SK-N-MC (cell line): ENCODE results near the gene BTG3.

Experiments
- DNase-seq: peaks from one replicate; pipeline ENCODE4 v3.0.0-alpha.2; 2011; ENCODE audit warnings: low read depth, low spot score
- H3K27ac ChIP-seq: fragments of 200-600 bp; sonication (generic); 2 replicates; pipeline ENCODE4 v1.5.1; 2016; ENCODE audit warnings: mixed run types
- H3K36me3 ChIP-seq: fragments of 200-600 bp; sonication (generic); 2 replicates; pipeline ENCODE4 v1.6.1; 2017; ENCODE audit warnings: antibody characterized with exemption, low read length, mixed read lengths; ENCODE audit not compliant: insufficient read depth
- H3K4me3 ChIP-seq: fragments of 200-600 bp; sonication (generic); 2 replicates; pipeline ENCODE4 v1.5.1; 2016
- H3K9ac ChIP-seq: fragments of 200-600 bp; sonication (generic); 2 replicates; pipeline ENCODE4 v1.8.0; 2017; ENCODE audit warnings: mixed run types, mixed read lengths; ENCODE audit not compliant: insufficient read length
- H3K9me3 ChIP-seq: fragments of 200-600 bp; sonication (generic); 2 replicates; pipeline ENCODE4 v1.6.1; 2017; ENCODE audit warnings: low read depth, mild to moderate bottlenecking, antibody characterized with exemption, low read length, moderate library complexity, mixed read lengths
- EZH2 ChIP-seq: fragments of 200-600 bp; sonication (generic); IDR thresholded peaks from one replicate; pipeline ENCODE4 v1.6.1; 2017; ENCODE audit warnings: antibody characterized with exemption
- FOXP2 ChIP-seq: optimal IDR thresholded peaks from 2 replicates; pipeline ENCODE3; 2011; ENCODE audit warnings: mild to moderate bottlenecking, moderate library complexity; ENCODE audit not compliant: insufficient read depth; ENCODE audit errors: extremely low read length, control extremely low read depth
- POLR2AphosphoS5 ChIP-seq: IDR thresholded peaks from 2 replicates; pipeline ENCODE4 v1.6.1; 2012; ENCODE audit warnings: mild to moderate bottlenecking, low read depth, low read length, borderline replicate concordance

Gene BTG3

DNA sequence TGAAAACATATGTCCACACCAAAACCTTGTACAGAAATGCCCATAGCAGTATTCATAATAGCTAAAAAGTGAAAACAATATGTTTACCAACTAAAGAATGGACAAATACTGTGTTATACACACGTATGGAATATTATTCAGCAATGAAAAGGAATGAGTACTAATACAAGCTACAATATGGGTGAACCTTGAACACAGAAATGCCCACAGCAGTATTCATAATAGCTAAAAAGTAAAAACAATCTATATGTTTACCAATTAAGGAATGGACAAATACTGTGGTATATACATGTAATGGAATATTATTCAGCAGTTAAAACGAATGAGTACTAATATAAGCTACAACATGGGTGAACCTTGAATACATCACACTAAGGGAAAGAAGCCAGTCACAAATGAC, 3.0 kb downstream of the BTG3 start:
- no peak overlapping the region for H3K27ac ChIP-seq
- TF ChIP-seq EZH2: no peak
- peaks cover 61% of the 10 kb centered on the region for H3K36me3 ChIP-seq
- no peaks in the 10 kb centered on the region for H3K9me3 ChIP-seq
- DNase-seq: no peak
- no peak overlapping the region for H3K4me3 ChIP-seq
- H3K9ac ChIP-seq: no peak overlapping the region

DNA sequence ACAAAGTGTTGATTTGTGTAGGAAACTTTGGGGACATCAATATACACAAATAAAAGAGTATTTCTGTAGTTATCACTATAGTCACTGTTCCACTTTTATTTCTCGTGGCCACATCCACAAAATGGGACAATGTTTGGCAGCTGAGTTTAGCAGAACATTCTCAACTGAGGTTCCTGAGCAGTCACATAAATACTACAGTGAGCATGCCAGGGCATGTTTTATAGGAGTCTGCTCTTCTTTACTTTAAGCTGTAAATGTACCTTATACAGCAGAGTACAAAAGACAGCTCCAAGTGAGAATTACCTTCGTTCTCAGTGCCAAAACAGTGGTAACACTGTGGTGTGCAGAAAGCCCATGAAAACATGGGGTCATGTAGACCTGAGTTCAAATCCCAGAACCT, 5.0 kb downstream of the BTG3 start:
- H3K4me3 ChIP-seq: no peak overlapping the region
- H3K9ac ChIP-seq: no peak overlapping the region
- peaks cover 81% of the 10 kb centered on the region for H3K36me3 ChIP-seq
- H3K9me3 ChIP-seq: no peaks in the 10 kb centered on the region
- TF ChIP-seq EZH2 (no peak), FOXP2 (no peak), POLR2AphosphoS5 (no peak)
- no peak overlapping the region for H3K27ac ChIP-seq
- no peak for DNase-seq

DNA sequence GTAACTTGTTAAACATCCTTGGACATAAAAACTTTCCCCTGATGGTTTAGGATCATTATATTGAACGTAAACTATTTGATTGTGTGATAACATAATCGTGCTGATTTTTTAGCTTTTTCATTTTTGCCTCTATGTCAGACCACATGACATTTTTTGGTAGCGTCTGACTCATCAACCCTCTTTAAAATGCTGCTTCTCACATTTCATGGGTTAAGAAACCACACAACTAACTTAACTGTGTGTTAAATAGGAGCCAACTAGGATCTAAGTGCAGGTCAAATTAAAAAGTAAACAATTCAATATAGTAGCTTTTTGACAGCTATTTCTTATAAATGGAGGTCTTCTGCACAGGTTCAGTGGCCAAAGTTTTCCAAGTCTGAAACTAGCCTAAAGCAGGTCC, 9.8 kb downstream of the BTG3 start:
- DNase-seq: no peak
- Histone ChIP-seq H3K36me3 (peaks cover 94% of the 10 kb centered on the region), H3K9ac (no peak overlapping the region), H3K9me3 (no peaks in the 10 kb centered on the region), H3K27ac (no peak overlapping the region), H3K4me3 (no peak overlapping the region)
- no peak for TF ChIP-seq FOXP2
- no peak for TF ChIP-seq EZH2

DNA sequence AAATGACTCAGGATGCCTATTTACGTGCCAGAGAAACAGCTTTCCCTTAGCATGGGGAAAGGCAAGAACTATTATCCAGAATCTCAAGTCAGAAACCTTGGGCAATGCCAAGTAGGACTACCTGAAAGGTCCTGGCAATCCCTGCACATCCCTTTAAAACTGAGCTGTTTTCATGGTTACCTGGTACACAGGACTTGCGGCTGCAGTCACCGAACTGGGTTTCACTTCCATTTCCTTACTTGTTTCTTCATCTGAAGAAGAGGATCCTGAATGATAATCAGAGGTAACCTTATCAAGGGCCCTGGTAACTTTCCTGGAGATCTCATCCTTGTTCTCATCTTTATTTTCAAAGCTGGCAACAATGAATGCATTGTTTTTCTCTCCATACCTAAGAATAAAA, 14.3 kb downstream of the BTG3 start:
- no peaks in the 10 kb centered on the region for H3K9me3 ChIP-seq
- no peak overlapping the region for H3K27ac ChIP-seq
- no peak overlapping the region for H3K9ac ChIP-seq
- H3K36me3 ChIP-seq: peaks cover 97% of the 10 kb centered on the region
- TF ChIP-seq EZH2: no peak
- TF ChIP-seq POLR2AphosphoS5: no peak
- no peak for TF ChIP-seq FOXP2
- H3K4me3 ChIP-seq: no peak overlapping the region
- DNase-seq: no peak

DNA sequence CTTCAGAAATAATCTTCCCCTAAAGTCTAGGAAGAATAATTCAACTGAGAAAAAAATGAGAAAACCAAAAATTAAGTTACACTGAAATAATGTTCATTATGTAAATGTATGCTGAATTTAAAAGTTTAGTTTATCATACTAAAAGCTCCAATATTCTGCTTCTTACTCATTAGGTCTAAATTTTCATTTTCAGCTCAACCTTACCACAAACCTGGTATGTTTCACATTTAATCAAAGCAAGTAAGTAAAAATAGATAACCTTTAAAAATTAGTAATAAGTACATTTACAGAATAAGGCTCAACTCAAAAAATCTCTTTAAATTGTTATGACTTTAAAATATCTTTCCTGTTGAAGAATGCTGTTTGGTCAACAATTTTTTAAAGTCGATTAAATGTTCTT, 15.0 kb downstream of the BTG3 start:
- no peak for DNase-seq
- no peak overlapping the region for H3K9ac ChIP-seq
- H3K9me3 ChIP-seq: no peaks in the 10 kb centered on the region
- TF ChIP-seq EZH2 (no peak), POLR2AphosphoS5 (no peak), FOXP2 (no peak)
- H3K4me3 ChIP-seq: no peak overlapping the region
- H3K36me3 ChIP-seq: peaks cover 97% of the 10 kb centered on the region
- H3K27ac ChIP-seq: no peak overlapping the region

DNA sequence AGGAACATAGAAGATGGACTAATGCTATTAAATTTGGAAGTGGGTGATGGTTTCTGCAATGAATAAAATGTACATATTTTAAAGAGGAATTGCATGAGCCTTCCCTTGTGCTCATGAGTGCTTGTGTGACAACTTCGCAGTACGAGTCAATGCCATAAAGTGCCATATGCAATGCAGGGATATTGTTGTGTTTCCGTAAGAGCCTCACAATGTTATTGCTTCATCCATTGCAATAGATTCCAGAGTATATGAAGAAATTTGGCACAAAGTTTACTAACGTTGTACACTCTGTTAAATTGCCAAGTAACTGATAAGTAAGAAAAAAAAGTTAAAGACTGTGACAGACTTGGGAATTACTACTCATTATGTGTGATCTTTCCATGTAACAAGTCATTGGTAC, 22.3 kb downstream of the BTG3 start:
- no peak for DNase-seq
- TF ChIP-seq POLR2AphosphoS5: no peak
- TF ChIP-seq EZH2: no peak
- no peak for TF ChIP-seq FOXP2
- H3K9ac ChIP-seq: no peak overlapping the region
- peaks cover 56% of the 10 kb centered on the region for H3K36me3 ChIP-seq
- no peak overlapping the region for H3K4me3 ChIP-seq
- H3K9me3 ChIP-seq: no peaks in the 10 kb centered on the region
- H3K27ac ChIP-seq: peak overlapping the region; percentile 59

DNA sequence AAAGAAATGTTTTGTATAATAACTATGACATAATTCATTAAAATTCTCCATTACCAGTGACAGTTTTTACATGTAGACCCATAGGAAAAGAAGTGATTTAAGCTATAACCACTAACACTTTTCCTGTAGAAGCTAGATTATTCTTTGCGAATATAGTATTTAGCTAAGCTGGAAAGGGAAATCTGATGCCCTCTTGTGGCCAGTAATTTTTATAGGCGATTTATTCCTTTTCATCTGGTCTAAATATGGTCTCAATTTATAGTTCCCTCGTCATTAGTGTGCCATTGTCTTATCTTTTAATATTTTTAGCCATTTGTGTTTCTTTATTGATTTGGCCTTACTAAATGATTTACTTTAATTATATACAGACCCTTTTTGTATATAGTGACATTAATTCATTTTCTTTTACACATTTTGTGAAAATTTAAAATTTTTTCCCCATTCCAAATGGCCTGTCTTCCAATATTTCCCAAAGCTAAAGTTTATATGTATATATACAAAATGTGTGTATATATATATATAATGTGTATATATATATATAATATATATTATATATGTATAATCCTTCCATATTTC, 26.7 kb downstream of the BTG3 start:
- TF ChIP-seq POLR2AphosphoS5 (no peak), FOXP2 (no peak), EZH2 (no peak)
- Histone ChIP-seq H3K9me3 (no peaks in the 10 kb centered on the region), H3K27ac (no peak overlapping the region), H3K4me3 (no peak overlapping the region), H3K9ac (no peak overlapping the region), H3K36me3 (peaks cover 13% of the 10 kb centered on the region)
- peak; percentile 62 for DNase-seq

DNA sequence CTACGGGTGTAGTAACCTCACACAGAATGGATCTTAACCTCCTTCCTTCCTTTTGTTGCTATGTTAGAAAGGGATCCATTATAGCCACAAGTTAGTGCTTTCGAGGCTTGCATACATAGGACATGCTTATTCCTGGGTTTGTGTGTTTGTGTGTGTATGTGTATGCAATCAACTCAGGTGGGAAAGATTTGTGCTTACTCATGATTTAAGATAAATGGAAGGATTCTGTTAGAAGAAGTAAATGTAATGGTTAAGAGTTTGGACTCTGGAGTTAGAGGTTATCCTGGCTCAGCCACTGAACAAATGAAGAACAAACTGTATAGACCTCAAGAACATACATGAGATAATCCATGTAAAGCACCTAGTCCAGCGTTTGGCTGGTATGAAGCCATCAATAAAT, 28.8 kb downstream of the BTG3 start:
- Histone ChIP-seq H3K36me3 (no peaks in the 10 kb centered on the region), H3K9ac (no peak overlapping the region), H3K27ac (no peak overlapping the region), H3K9me3 (no peaks in the 10 kb centered on the region), H3K4me3 (no peak overlapping the region)
- TF ChIP-seq POLR2AphosphoS5: no peak
- TF ChIP-seq EZH2: no peak
- no peak for TF ChIP-seq FOXP2
- DNase-seq: no peak

DNA sequence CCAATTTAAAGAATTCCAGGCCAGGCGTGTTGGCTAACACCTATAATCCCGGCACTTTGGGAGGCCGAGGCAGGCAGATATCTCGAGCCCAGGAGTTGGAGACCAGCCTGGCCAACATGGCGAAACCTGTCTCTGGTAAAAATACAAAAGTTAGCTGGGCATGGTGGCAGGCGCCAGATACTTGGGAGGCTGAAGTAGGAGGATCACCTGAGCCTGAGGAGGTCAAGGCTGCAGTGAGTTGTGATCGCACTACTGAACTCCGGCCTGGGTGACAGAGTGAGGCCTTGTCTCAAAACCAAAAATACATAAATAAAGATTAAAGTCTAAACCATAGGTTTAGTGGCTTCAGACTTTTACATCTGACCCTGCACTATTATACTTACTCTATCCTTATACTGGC, 32.4 kb downstream of the BTG3 start:
- Histone ChIP-seq H3K27ac (no peak overlapping the region), H3K4me3 (no peak overlapping the region), H3K36me3 (no peaks in the 10 kb centered on the region), H3K9ac (no peak overlapping the region), H3K9me3 (no peaks in the 10 kb centered on the region)
- TF ChIP-seq FOXP2: no peak
- TF ChIP-seq EZH2: no peak
- TF ChIP-seq POLR2AphosphoS5: no peak
- no peak for DNase-seq

DNA sequence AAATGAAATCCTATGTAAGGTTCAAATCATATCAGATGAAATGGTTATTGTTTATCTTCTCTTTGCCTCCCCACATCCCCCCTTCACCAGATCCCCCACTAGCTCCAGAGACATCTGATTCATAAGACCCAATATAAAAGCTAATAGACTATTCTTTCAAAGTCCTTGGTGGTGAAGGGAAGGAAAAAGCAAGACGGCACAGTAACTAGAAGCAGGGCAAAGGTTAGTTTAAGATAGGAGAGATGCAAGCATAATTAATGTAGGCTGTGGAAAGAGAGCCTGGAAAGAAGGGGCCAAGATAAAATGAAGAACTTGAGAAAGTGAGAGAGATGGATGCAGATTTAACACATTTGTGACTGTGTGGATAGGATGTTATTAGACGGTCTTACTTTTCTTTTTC, 33.8 kb downstream of the BTG3 start:
- H3K9me3 ChIP-seq: no peaks in the 10 kb centered on the region
- no peak for DNase-seq
- TF ChIP-seq POLR2AphosphoS5: no peak
- no peak for TF ChIP-seq FOXP2
- TF ChIP-seq EZH2: no peak
- no peaks in the 10 kb centered on the region for H3K36me3 ChIP-seq
- no peak overlapping the region for H3K4me3 ChIP-seq
- no peak overlapping the region for H3K27ac ChIP-seq
- no peak overlapping the region for H3K9ac ChIP-seq
